LNCaP clone FGC (cell line): ENCODE results near the gene EDN2.

ENCODE experiments used
- DNase-seq: peaks from one replicate; pipeline ENCODE4 v3.0.0-alpha.2; 2011; ENCODE audit warnings: low read depth
- H3K4me3 ChIP-seq: 2 replicates; pipeline ENCODE4 v1.5.1; 2011; ENCODE audit warnings: mild to moderate bottlenecking, low read depth, low read length, control low read depth
- TF ChIP-seq, protein P1 (sequence below): IDR thresholded peaks from 2 replicates; pipeline ENCODE4 v1.5.1; 2012; ENCODE audit warnings: mild to moderate bottlenecking; ENCODE audit not compliant: control insufficient read depth, insufficient read depth; ENCODE audit errors: extremely low read depth

The EDN2 gene

DNA sequence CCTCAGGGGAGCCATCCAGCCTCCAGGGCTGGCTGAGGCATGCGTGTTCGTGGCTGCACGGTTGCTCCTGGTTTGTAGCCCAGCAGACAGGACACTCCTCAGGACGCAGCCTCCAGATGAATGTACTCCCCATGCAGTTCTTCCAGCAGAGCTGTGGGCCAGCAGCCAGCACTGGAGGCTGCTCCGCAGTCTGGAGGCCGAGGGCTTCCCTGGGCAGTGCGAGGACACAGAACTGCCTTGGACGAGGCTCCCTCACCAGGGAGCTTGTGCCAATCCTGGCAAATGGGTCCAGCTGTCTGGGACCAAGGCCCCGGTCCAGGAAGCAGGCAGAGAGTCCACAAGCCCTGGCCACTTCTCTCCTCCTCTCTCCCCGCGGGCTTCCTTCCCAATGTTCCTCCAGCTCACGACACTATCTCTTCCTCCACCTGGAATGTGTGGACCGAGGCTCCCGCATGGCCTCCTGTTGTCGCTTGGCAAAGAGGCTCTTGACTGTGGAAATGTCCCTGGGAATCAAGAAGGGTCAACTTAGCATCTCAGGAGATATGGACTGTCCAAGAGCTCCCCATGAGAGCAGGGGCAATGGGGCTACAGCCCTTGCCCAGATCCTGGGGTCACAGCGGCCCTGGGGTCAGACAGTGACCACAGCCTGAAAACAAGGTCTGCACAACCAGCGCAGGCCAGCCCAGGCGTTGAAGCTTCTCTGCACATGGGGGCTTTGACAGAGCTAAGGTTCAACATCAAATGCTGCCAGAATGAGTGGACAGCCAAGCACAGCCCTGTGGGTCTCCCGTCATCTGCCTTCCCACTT is 5.3 kb downstream of the EDN2 start:
- TF ChIP-seq, protein P1, sequence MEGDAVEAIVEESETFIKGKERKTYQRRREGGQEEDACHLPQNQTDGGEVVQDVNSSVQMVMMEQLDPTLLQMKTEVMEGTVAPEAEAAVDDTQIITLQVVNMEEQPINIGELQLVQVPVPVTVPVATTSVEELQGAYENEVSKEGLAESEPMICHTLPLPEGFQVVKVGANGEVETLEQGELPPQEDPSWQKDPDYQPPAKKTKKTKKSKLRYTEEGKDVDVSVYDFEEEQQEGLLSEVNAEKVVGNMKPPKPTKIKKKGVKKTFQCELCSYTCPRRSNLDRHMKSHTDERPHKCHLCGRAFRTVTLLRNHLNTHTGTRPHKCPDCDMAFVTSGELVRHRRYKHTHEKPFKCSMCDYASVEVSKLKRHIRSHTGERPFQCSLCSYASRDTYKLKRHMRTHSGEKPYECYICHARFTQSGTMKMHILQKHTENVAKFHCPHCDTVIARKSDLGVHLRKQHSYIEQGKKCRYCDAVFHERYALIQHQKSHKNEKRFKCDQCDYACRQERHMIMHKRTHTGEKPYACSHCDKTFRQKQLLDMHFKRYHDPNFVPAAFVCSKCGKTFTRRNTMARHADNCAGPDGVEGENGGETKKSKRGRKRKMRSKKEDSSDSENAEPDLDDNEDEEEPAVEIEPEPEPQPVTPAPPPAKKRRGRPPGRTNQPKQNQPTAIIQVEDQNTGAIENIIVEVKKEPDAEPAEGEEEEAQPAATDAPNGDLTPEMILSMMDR = no peak
- DNase-seq = no peak

DNA sequence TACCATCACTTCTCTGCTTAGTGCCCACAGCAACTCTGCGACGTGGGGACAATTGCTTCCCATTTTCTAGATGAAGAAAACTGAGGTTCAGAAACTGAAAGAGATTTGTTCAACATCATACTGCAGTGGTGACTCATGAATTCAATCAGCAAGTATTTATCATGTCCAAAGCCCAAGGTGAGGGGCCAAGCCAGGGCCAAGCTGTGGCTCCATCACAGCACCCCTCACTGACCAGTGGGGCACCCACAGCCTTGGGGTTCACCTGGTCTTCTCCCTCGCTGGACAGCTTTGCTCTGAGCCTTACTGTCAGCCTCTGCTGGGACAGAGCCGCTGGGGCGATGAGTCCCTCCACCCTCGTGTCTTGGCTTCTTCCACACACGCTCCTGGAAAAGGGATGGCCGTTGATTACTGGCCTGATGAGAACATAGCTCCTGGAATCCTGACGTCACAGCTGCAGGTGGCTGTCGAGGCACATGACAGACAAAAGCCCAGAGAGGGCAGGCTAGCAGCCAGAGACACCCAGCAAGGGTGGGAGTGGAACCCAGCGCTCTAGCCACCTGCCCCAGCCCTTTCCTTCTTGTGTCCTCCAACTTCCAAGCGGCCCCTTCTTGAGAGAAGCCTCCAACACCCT is 6.2 kb downstream of the EDN2 start:
- DNase-seq = no peak
- H3K4me3 ChIP-seq = no peak overlapping the region
- TF ChIP-seq, protein P1 = no peak

More for the DNA sequence above, 5.3 kb downstream of the EDN2 start:
- H3K4me3 ChIP-seq = no peak overlapping the region

DNA sequence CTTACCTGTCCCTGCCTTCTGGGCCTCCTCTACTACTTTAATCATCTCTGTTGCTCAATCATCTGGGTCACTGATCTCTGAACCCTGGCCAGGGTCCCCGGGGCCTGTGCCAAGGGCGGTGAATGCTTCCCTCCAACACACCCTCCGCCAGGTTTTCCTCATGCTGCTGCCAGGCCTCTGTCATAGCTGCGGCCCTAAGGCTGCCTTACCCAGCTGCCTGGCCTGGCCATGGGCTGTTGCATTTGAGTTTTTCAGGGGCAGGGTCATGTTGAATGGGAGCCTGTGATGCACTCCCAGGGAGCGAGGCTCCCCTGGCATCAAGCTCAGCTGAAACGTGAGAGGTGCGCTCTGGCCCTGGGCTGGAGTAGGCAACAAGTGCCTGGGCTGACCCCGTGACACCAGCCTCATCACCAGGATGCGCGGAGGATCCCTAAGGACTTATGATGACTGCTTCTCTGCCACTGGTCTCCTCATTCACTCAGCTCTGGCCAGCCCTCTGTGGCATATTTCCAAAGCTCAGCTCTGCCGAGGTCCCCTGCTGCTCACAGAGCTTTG is 7.6 kb downstream of the EDN2 start:
- TF ChIP-seq, protein P1 = no peak
- H3K4me3 ChIP-seq = no peak overlapping the region
- DNase-seq = peak; percentile 55

DNA sequence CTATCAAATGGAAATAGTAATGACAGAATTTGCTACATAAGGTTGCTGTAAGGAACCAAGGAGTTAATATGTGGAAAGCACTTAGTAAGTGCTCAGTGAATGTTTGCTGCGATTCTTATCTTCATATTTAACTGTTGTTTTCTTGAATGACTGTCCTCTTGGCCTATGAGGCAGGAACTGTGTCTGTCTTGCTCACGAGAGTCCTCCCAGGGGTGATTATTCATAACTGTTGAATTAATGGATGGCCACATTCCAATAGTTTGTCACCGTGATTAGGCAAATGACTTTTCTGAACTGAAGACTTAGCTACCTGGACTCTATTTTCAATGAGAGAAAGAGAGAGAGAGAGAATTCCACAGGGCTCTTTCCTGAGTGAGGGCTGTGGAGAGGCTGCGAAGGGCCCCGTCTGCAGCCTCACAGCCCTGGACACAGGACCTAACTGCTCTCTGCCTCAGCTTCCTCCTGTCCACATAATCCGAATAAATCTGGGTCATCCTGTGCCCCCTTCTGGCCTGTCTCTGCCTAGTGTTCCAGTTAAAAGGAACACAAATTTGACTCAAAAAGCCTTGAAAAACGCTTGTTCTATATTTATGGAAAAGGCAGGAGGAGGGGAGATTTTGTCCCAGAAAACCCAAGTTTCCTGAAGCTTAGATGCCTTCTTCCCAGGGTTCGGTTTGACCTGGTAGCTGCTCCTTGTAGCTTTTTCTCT is 8.5 kb downstream of the EDN2 start:
- TF ChIP-seq, protein P1 = no peak
- no peak for DNase-seq
- H3K4me3 ChIP-seq = no peak overlapping the region

DNA sequence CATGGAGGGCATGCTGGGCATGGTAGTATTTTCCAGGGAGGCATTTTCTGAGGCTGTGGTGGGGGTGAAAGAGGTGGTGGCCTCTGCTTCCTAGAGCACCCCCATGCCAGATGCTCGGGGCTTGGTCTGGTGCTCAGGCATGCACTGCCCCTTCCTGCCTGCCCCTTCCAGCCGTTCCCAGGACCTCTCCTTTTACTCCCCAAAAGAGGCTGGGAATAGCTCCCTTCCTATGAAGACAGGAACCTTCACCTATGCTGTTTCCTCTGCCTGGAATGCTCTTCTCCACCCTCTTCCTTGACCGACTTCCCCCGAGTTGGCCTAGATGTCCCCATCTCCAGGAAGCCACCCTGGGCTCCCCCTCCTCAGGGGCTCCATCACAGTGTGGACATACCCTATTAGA is 9.1 kb downstream of the EDN2 start:
- no peak for DNase-seq
- H3K4me3 ChIP-seq = no peak overlapping the region
- TF ChIP-seq, protein P1 = no peak

DNA sequence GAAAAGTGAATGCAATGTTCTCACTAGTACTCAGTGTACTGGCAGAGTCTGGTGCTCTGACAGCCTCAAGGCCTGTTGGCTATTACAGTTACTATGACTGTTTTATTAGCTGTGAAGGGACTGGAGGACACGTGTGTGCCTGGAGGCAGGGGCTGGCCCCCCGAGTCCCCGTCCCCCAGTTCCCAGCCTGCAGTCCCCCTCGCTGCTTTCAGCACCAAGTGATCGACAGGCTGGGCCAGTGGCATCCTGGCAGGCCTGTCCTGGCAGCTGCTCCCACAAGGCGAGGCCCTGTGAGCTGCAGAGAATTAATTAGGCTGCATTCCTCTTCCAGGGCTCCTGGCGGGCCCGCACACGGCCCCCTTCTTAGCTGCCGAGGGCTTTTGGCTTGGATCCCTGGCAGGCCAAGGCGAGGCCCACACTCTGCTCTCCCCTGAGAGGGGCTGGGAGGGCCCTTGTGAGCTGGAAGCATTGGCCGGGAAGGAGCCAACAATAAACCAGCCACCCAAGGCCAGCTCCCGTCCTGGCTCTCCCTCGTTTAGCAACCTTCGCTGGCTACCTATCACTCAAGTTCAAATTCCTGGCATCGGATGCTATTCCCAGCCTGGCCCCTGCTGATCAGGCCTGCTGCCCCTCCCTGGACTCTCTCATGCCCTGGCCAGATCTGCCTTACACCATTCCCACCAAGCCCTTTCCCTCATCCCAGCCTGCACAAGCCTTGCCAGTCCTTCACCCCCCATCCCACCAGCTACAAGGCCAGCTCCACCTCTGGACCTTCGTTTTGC is 9.8 kb downstream of the EDN2 start:
- no peak for DNase-seq
- no peak overlapping the region for H3K4me3 ChIP-seq
- TF ChIP-seq, protein P1 = no peak
